ENCODE results near the gene SNAPC1. TPM values are rescaled to one million over a fixed set of nuclear protein-coding genes. Genes with fewer than 3 reads are reported as not detected.

Gene SNAPC1
- total and polyA plus RNA-seq, 2 of the 13 experiments (the other 11 are each of a cell fraction or from before 2014, with no cell fraction given) = 2.6 to 8.5 TPM

- Histone ChIP-seq H3K36me3 (replicated peaks in 1 of 2; ENCODE audit: control insufficient read depth in 1 of 2, insufficient read depth in 2 of 2, low read length in 2 of 2) (peaks cover 11 to 65% of the 10 kb centered on the region in 2 experiments), H3K4me2 (ENCODE audit: low read depth, low read length) (no peak overlapping the region), H3K4me3 (replicated peaks in 1 of 3; ENCODE audit: insufficient read depth in 1 of 3, low read depth in 2 of 3, low read length in 3 of 3) (no peak overlapping the region), H3K9ac (ENCODE audit: insufficient read depth, low read depth, low read length) (no peak overlapping the region), H3K4me1 (ENCODE audit: insufficient read depth, low read length) (no peaks in the 10 kb centered on the region), H4K20me1 (ENCODE audit: insufficient read depth, low read length) (no peaks in the 10 kb centered on the region), H3K27ac (ENCODE audit: extremely low read length, insufficient read depth, low read length) (no peak overlapping the region), H2AFZ (ENCODE audit: low read length) (no peak overlapping the region), H3K9me3 (ENCODE audit: low read length) (no peaks in the 10 kb centered on the region), H3K79me2 (ENCODE audit: insufficient read depth, low read length) (no peaks in the 10 kb centered on the region), H3K27me3 (ENCODE audit: control insufficient read depth in 1 of 2, insufficient read depth in 2 of 2, low read length in 2 of 2) (no peaks in the 10 kb centered on the region)
- in situ Hi-C loops (cut with HindIII; ENCODE audit: extremely low pct_ligation_motif_present, low pct_unique_long_range_greater_than_20kb) (no loop called here), intact Hi-C loops (cut with micrococcal nuclease; ENCODE audit: unreplicated experiment) (no loop called here)
- ChIA-PET CTCF (ENCODE audit: low intra/inter-chr PET ratio, low total read pairs) (no interaction called here), POLR2A (no interaction called here)
- BruUV-seq (replicated peaks) = no TSS peak
- DNase-seq (ENCODE audit: low spot score) (no peak), ATAC-seq (no peak), FAIRE-seq (no peak)
- TF ChIP-seq DMAP1 (CRISPR knock-in tag; IDR thresholded peaks at IDR 0.05) (no peak), TGIF2 (CRISPR knock-in tag; IDR thresholded peaks at IDR 0.05) (no peak), RFXANK (CRISPR knock-in tag; IDR thresholded peaks at IDR 0.05) (no peak), CHCHD3 (CRISPR knock-in tag; IDR thresholded peaks at IDR 0.05) (no peak), IRF9 (CRISPR knock-in tag; IDR thresholded peaks at IDR 0.05; ENCODE audit: borderline replicate concordance) (no peak), ATAD3A (CRISPR knock-in tag; IDR thresholded peaks at IDR 0.05) (no peak), SRSF4 (IDR thresholded peaks at IDR 0.05; ENCODE audit: low read depth, low read length, poor library complexity, severe bottlenecking) (no peak), RBAK (CRISPR knock-in tag; IDR thresholded peaks at IDR 0.05) (no peak), HOXA3 (CRISPR knock-in tag; IDR thresholded peaks at IDR 0.05) (no peak)
- WGBS (ENCODE audit: low lambda C conversion rate) = 100% methylated on average over 1 of the region's 1 CpG
Measured at GRCh38 chr14:61774861-61775260, 12.6 kb downstream of the SNAPC1 start.

GRCh38 chr14:61780125-61780524 is 17.9 kb downstream of the SNAPC1 start:
- POLR2A ChIA-PET = interaction anchor here (1.7 kb wide), 1 partner anchor 18 kb away, joined by 6 read pairs; the partner anchor contains the start of gene SNAPC1
- H3K27me3 ChIP-seq (ENCODE audit: control insufficient read depth in 1 of 2, insufficient read depth in 2 of 2, low read length in 2 of 2) = no peaks in the 10 kb centered on the region

More at GRCh38 chr14:61780125-61780524, 17.9 kb downstream of the SNAPC1 start:
- Histone ChIP-seq H3K4me3 (replicated peaks in 1 of 3; ENCODE audit: insufficient read depth in 1 of 3, low read depth in 2 of 3, low read length in 3 of 3) (no peak overlapping the region), H3K36me3 (replicated peaks in 1 of 2; ENCODE audit: control insufficient read depth in 1 of 2, insufficient read depth in 2 of 2, low read length in 2 of 2) (peaks cover 5 to 60% of the 10 kb centered on the region in 2 experiments), H3K4me1 (ENCODE audit: insufficient read depth, low read length) (no peaks in the 10 kb centered on the region), H3K9ac (ENCODE audit: insufficient read depth, low read depth, low read length) (no peak overlapping the region), H3K79me2 (ENCODE audit: insufficient read depth, low read length) (no peaks in the 10 kb centered on the region), H4K20me1 (ENCODE audit: insufficient read depth, low read length) (no peaks in the 10 kb centered on the region), H3K4me2 (ENCODE audit: low read depth, low read length) (no peak overlapping the region), H2AFZ (ENCODE audit: low read length) (no peak overlapping the region), H3K9me3 (ENCODE audit: low read length) (no peaks in the 10 kb centered on the region), H3K27ac (ENCODE audit: extremely low read length, insufficient read depth, low read length) (no peak overlapping the region)
- no peak for TF ChIP-seq PBX3 (CRISPR knock-in tag; IDR thresholded peaks at IDR 0.05; ENCODE audit: borderline replicate concordance)
- TF ChIP-seq NBN (conservative IDR thresholded peaks at IDR 0.05) = no peak
- no peak for TF ChIP-seq MTERF4 (CRISPR knock-in tag; IDR thresholded peaks at IDR 0.05)
- TF ChIP-seq ZNF12 (CRISPR knock-in tag; IDR thresholded peaks at IDR 0.05) = no peak
- ATAC-seq (no peak), FAIRE-seq (no peak), DNase-seq (ENCODE audit: low spot score) (no peak)
- BruUV-seq (replicated peaks) = no TSS peak
- CTCF ChIA-PET (ENCODE audit: low intra/inter-chr PET ratio, low total read pairs) = no interaction called here
- 96% methylated on average over 3 of the region's 3 CpGs for WGBS (ENCODE audit: low lambda C conversion rate)
- in situ Hi-C loops (cut with HindIII; ENCODE audit: extremely low pct_ligation_motif_present, low pct_unique_long_range_greater_than_20kb) = no loop called here
- intact Hi-C loops (cut with micrococcal nuclease; ENCODE audit: unreplicated experiment) = no loop called here
